WTC11 (cell line): Measurements from ENCODE around the gene FAM193B.

ENCODE experiments used
- ATF2 ChIP-seq: sonication (generic); formaldehyde crosslinking; IDR thresholded peaks from 2 replicates; pipeline ENCODE4 v1.8.1; 2022; ENCODE audit warnings: low read depth, missing genetic modification reagents, borderline replicate concordance
- ATF3 ChIP-seq: sonication (generic); formaldehyde crosslinking; conservative IDR thresholded peaks from 2 replicates; pipeline ENCODE4 v1.8.1; 2022; ENCODE audit warnings: mild to moderate bottlenecking, missing genetic modification reagents
- CREB1 ChIP-seq: sonication (generic); formaldehyde crosslinking; IDR thresholded peaks from 2 replicates; pipeline ENCODE4 v1.8.0; 2023; ENCODE audit warnings: mild to moderate bottlenecking, missing genetic modification reagents
- CREM ChIP-seq: sonication (generic); formaldehyde crosslinking; IDR thresholded peaks from 2 replicates; pipeline ENCODE4 v1.8.1; 2022; ENCODE audit warnings: mild to moderate bottlenecking, missing genetic modification reagents, moderate library complexity
- MLX ChIP-seq: sonication (generic); formaldehyde crosslinking; IDR thresholded peaks from 2 replicates; pipeline ENCODE4 v1.8.1; 2023; ENCODE audit warnings: mild to moderate bottlenecking, missing genetic modification reagents, moderate library complexity
- SMAD3 ChIP-seq: sonication (generic); formaldehyde crosslinking; IDR thresholded peaks from 2 replicates; pipeline ENCODE4 v1.8.0; 2022; ENCODE audit warnings: missing genetic modification reagents, mild to moderate bottlenecking, borderline replicate concordance
- SMAD4 ChIP-seq: sonication (generic); formaldehyde crosslinking; IDR thresholded peaks from 2 replicates; pipeline ENCODE4 v1.8.0; 2022; ENCODE audit warnings: mild to moderate bottlenecking, missing genetic modification reagents
- TEAD4 ChIP-seq: sonication (generic); formaldehyde crosslinking; IDR thresholded peaks from 2 replicates; pipeline ENCODE4 v1.8.0; 2022; ENCODE audit warnings: mild to moderate bottlenecking, missing genetic modification reagents
- ZBTB21 ChIP-seq: sonication (generic); formaldehyde crosslinking; IDR thresholded peaks from 2 replicates; pipeline ENCODE4 v1.8.1; 2023; ENCODE audit warnings: mild to moderate bottlenecking, missing genetic modification reagents, borderline replicate concordance
- ZNF416 ChIP-seq: fragments of 250-450 bp; sonication (Bioruptor Pico); IDR thresholded peaks from 2 replicates; pipeline ENCODE4 v1.9.0; 2021; ENCODE audit warnings: mild to moderate bottlenecking, inconsistent platforms
- TF ChIP-seq, protein P1 (sequence below): fragments of 200-600 bp; IDR thresholded peaks from 2 replicates; pipeline ENCODE4 v1.8.0; 2022; ENCODE audit warnings: antibody characterized with exemption
- TF ChIP-seq, protein P2 (sequence below): sonication (generic); formaldehyde crosslinking; conservative IDR thresholded peaks from 2 replicates; pipeline ENCODE4 v1.8.1; 2023; ENCODE audit warnings: mild to moderate bottlenecking, low read depth, missing genetic modification reagents, moderate library complexity
- TF ChIP-seq, protein P3 (sequence below): sonication (generic); formaldehyde crosslinking; IDR thresholded peaks from 2 replicates; pipeline ENCODE4 v1.8.1; 2022; ENCODE audit warnings: low read depth, mild to moderate bottlenecking, moderate library complexity, missing genetic modification reagents, borderline replicate concordance
- TF ChIP-seq, protein P4 (sequence below): sonication (generic); formaldehyde crosslinking; IDR thresholded peaks from 2 replicates; pipeline ENCODE4 v1.8.0; 2023; ENCODE audit warnings: mild to moderate bottlenecking, missing genetic modification reagents

- TF ChIP-seq SMAD4 (CRISPR knock-in tag): no peak
- TF ChIP-seq, protein P1, sequence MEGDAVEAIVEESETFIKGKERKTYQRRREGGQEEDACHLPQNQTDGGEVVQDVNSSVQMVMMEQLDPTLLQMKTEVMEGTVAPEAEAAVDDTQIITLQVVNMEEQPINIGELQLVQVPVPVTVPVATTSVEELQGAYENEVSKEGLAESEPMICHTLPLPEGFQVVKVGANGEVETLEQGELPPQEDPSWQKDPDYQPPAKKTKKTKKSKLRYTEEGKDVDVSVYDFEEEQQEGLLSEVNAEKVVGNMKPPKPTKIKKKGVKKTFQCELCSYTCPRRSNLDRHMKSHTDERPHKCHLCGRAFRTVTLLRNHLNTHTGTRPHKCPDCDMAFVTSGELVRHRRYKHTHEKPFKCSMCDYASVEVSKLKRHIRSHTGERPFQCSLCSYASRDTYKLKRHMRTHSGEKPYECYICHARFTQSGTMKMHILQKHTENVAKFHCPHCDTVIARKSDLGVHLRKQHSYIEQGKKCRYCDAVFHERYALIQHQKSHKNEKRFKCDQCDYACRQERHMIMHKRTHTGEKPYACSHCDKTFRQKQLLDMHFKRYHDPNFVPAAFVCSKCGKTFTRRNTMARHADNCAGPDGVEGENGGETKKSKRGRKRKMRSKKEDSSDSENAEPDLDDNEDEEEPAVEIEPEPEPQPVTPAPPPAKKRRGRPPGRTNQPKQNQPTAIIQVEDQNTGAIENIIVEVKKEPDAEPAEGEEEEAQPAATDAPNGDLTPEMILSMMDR: no peak
- TF ChIP-seq CREM (CRISPR knock-in tag): no peak
- TF ChIP-seq CREB1 (CRISPR knock-in tag): no peak
- TF ChIP-seq, protein P2, sequence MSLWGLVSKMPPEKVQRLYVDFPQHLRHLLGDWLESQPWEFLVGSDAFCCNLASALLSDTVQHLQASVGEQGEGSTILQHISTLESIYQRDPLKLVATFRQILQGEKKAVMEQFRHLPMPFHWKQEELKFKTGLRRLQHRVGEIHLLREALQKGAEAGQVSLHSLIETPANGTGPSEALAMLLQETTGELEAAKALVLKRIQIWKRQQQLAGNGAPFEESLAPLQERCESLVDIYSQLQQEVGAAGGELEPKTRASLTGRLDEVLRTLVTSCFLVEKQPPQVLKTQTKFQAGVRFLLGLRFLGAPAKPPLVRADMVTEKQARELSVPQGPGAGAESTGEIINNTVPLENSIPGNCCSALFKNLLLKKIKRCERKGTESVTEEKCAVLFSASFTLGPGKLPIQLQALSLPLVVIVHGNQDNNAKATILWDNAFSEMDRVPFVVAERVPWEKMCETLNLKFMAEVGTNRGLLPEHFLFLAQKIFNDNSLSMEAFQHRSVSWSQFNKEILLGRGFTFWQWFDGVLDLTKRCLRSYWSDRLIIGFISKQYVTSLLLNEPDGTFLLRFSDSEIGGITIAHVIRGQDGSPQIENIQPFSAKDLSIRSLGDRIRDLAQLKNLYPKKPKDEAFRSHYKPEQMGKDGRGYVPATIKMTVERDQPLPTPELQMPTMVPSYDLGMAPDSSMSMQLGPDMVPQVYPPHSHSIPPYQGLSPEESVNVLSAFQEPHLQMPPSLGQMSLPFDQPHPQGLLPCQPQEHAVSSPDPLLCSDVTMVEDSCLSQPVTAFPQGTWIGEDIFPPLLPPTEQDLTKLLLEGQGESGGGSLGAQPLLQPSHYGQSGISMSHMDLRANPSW (CRISPR knock-in tag): no peak
- TF ChIP-seq SMAD3 (CRISPR knock-in tag): no peak
- no peak for TF ChIP-seq ATF2 (CRISPR knock-in tag)
- no peak for TF ChIP-seq MLX (CRISPR knock-in tag)
- TF ChIP-seq ZNF416: no peak
- TF ChIP-seq, protein P3, sequence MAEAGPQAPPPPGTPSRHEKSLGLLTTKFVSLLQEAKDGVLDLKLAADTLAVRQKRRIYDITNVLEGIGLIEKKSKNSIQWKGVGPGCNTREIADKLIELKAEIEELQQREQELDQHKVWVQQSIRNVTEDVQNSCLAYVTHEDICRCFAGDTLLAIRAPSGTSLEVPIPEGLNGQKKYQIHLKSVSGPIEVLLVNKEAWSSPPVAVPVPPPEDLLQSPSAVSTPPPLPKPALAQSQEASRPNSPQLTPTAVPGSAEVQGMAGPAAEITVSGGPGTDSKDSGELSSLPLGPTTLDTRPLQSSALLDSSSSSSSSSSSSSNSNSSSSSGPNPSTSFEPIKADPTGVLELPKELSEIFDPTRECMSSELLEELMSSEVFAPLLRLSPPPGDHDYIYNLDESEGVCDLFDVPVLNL (CRISPR knock-in tag): no peak
- TF ChIP-seq ATF3 (CRISPR knock-in tag): no peak
- no peak for TF ChIP-seq ZBTB21
- no peak for TF ChIP-seq TEAD4 (CRISPR knock-in tag)
- TF ChIP-seq, protein P4, sequence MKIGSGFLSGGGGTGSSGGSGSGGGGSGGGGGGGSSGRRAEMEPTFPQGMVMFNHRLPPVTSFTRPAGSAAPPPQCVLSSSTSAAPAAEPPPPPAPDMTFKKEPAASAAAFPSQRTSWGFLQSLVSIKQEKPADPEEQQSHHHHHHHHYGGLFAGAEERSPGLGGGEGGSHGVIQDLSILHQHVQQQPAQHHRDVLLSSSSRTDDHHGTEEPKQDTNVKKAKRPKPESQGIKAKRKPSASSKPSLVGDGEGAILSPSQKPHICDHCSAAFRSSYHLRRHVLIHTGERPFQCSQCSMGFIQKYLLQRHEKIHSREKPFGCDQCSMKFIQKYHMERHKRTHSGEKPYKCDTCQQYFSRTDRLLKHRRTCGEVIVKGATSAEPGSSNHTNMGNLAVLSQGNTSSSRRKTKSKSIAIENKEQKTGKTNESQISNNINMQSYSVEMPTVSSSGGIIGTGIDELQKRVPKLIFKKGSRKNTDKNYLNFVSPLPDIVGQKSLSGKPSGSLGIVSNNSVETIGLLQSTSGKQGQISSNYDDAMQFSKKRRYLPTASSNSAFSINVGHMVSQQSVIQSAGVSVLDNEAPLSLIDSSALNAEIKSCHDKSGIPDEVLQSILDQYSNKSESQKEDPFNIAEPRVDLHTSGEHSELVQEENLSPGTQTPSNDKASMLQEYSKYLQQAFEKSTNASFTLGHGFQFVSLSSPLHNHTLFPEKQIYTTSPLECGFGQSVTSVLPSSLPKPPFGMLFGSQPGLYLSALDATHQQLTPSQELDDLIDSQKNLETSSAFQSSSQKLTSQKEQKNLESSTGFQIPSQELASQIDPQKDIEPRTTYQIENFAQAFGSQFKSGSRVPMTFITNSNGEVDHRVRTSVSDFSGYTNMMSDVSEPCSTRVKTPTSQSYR (CRISPR knock-in tag): no peak
These were observed 1.4 kb downstream of the FAM193B start for GRCh38 chr5:177552839-177553455.
